ENCODE results near the gene FEZ2. TPM values are rescaled to one million over a fixed set of nuclear protein-coding genes. Genes with fewer than 3 reads are reported as not detected.
"Not testable (repeated sequence)": the region's sequence is repeated elsewhere in the genome, so short reads cannot be mapped to it uniquely, and the experiment has no call there.

FEZ2 gene
- total and polyA plus RNA-seq, 2 donors, result 28.2 to 39.9 TPM

- no peak for DNase-seq (ENCODE audit: low read depth in 6 of 9, low spot score in 9 of 9)
- H3K9me3 ChIP-seq (ENCODE audit: control insufficient read depth in 2 of 2, insufficient read depth in 1 of 2, low read length in 1 of 2), result no peaks in the 10 kb centered on the region
- no peaks in the 10 kb centered on the region for H3K4me1 ChIP-seq (ENCODE audit: control insufficient read depth in 2 of 2, insufficient read depth in 2 of 2, low read length in 2 of 2)
- H3K36me3 ChIP-seq (ENCODE audit: control insufficient read depth in 2 of 2, insufficient read depth in 2 of 2, low read length in 1 of 2), result no peaks in the 10 kb centered on the region
- H3K27me3 ChIP-seq (ENCODE audit: control insufficient read depth in 2 of 2, insufficient read depth in 1 of 2, low read length in 1 of 2), result no peaks in the 10 kb centered on the region
- no peak overlapping the region for H3K27ac ChIP-seq (ENCODE audit: low read depth in 1 of 2, low read length in 1 of 2)
- H3K4me3 ChIP-seq (ENCODE audit: low read length in 2 of 2), result no peak overlapping the region
Observed at GRCh38 chr2:36616947-36617346, 19.0 kb upstream of the FEZ2 start.

- H3K4me3 ChIP-seq (ENCODE audit: low read length in 2 of 2), result no peak overlapping the region
- H3K36me3 ChIP-seq (ENCODE audit: control insufficient read depth in 2 of 2, insufficient read depth in 2 of 2, low read length in 1 of 2), result no peaks in the 10 kb centered on the region
- no peaks in the 10 kb centered on the region for H3K27me3 ChIP-seq (ENCODE audit: control insufficient read depth in 2 of 2, insufficient read depth in 1 of 2, low read length in 1 of 2)
- H3K4me1 ChIP-seq (ENCODE audit: control insufficient read depth in 2 of 2, insufficient read depth in 2 of 2, low read length in 2 of 2), result no peaks in the 10 kb centered on the region
- H3K27ac ChIP-seq (ENCODE audit: low read depth in 1 of 2, low read length in 1 of 2), result no peak overlapping the region
- 92% methylated on average over 6 of the region's 6 CpGs for WGBS
- DNase-seq (ENCODE audit: low read depth in 6 of 9, low spot score in 9 of 9), result no peak
- H3K9me3 ChIP-seq (ENCODE audit: control insufficient read depth in 2 of 2, insufficient read depth in 1 of 2, low read length in 1 of 2), result no peaks in the 10 kb centered on the region
Observed at GRCh38 chr2:36615222-36615621, 17.3 kb upstream of the FEZ2 start.

GRCh38 chr2:36613801-36614200 lies 15.8 kb upstream of the FEZ2 start:
- no peaks in the 10 kb centered on the region for H3K4me1 ChIP-seq (ENCODE audit: control insufficient read depth in 2 of 2, insufficient read depth in 2 of 2, low read length in 2 of 2)
- H3K27ac ChIP-seq (ENCODE audit: low read depth in 1 of 2, low read length in 1 of 2), result no peak overlapping the region
- no peaks in the 10 kb centered on the region for H3K36me3 ChIP-seq (ENCODE audit: control insufficient read depth in 2 of 2, insufficient read depth in 2 of 2, low read length in 1 of 2)
- no peak overlapping the region for H3K4me3 ChIP-seq (ENCODE audit: low read length in 2 of 2)
- DNase-seq (ENCODE audit: low read depth in 6 of 9, low spot score in 9 of 9), result no peak
- H3K9me3 ChIP-seq (ENCODE audit: control insufficient read depth in 2 of 2, insufficient read depth in 1 of 2, low read length in 1 of 2), result no peaks in the 10 kb centered on the region
- H3K27me3 ChIP-seq (ENCODE audit: control insufficient read depth in 2 of 2, insufficient read depth in 1 of 2, low read length in 1 of 2), result no peaks in the 10 kb centered on the region
- WGBS, result 95% methylated on average over 1 of the region's 1 CpG

GRCh38 chr2:36611316-36611990 lies 13.5 kb upstream of the FEZ2 start:
- Histone ChIP-seq H3K4me1 (ENCODE audit: control insufficient read depth in 2 of 2, insufficient read depth in 2 of 2, low read length in 2 of 2) (no peaks in the 10 kb centered on the region), H3K36me3 (ENCODE audit: control insufficient read depth in 2 of 2, insufficient read depth in 2 of 2, low read length in 1 of 2) (no peaks in the 10 kb centered on the region), H3K4me3 (ENCODE audit: low read length in 2 of 2) (no peak overlapping the region), H3K27ac (ENCODE audit: low read depth in 1 of 2, low read length in 1 of 2) (no peak overlapping the region), H3K27me3 (ENCODE audit: control insufficient read depth in 2 of 2, insufficient read depth in 1 of 2, low read length in 1 of 2) (no peaks in the 10 kb centered on the region), H3K9me3 (ENCODE audit: control insufficient read depth in 2 of 2, insufficient read depth in 1 of 2, low read length in 1 of 2) (no peaks in the 10 kb centered on the region)
- WGBS, result 96% methylated on average over 5 of the region's 5 CpGs
- no peak for DNase-seq (ENCODE audit: low read depth in 6 of 9, low spot score in 9 of 9)

- 97% methylated on average over 1 of the region's 1 CpG for WGBS
- no peaks in the 10 kb centered on the region for H3K4me1 ChIP-seq (ENCODE audit: control insufficient read depth in 2 of 2, insufficient read depth in 2 of 2, low read length in 2 of 2)
Observed at GRCh38 chr2:36609507-36609906, 11.5 kb upstream of the FEZ2 start.

GRCh38 chr2:36607947-36608346 lies 10.0 kb upstream of the FEZ2 start:
- H3K4me1 ChIP-seq (ENCODE audit: control insufficient read depth in 2 of 2, insufficient read depth in 2 of 2, low read length in 2 of 2), result no peaks in the 10 kb centered on the region
- WGBS, result 94% methylated on average over 3 of the region's 3 CpGs
- H3K9me3 ChIP-seq (ENCODE audit: control insufficient read depth in 2 of 2, insufficient read depth in 1 of 2, low read length in 1 of 2), result no peaks in the 10 kb centered on the region
- DNase-seq (ENCODE audit: low read depth in 6 of 9, low spot score in 9 of 9), result no peak
- no peaks in the 10 kb centered on the region for H3K36me3 ChIP-seq (ENCODE audit: control insufficient read depth in 2 of 2, insufficient read depth in 2 of 2, low read length in 1 of 2)
- H3K27me3 ChIP-seq (ENCODE audit: control insufficient read depth in 2 of 2, insufficient read depth in 1 of 2, low read length in 1 of 2), result no peaks in the 10 kb centered on the region
- H3K27ac ChIP-seq (ENCODE audit: low read depth in 1 of 2, low read length in 1 of 2), result no peak overlapping the region
- H3K4me3 ChIP-seq (ENCODE audit: low read length in 2 of 2), result no peak overlapping the region

More at GRCh38 chr2:36609507-36609906, 11.5 kb upstream of the FEZ2 start:
- Histone ChIP-seq H3K27ac (ENCODE audit: low read depth in 1 of 2, low read length in 1 of 2) (no peak overlapping the region), H3K4me3 (ENCODE audit: low read length in 2 of 2) (no peak overlapping the region), H3K9me3 (ENCODE audit: control insufficient read depth in 2 of 2, insufficient read depth in 1 of 2, low read length in 1 of 2) (no peaks in the 10 kb centered on the region), H3K36me3 (ENCODE audit: control insufficient read depth in 2 of 2, insufficient read depth in 2 of 2, low read length in 1 of 2) (no peaks in the 10 kb centered on the region), H3K27me3 (ENCODE audit: control insufficient read depth in 2 of 2, insufficient read depth in 1 of 2, low read length in 1 of 2) (no peaks in the 10 kb centered on the region)
- no peak for DNase-seq (ENCODE audit: low read depth in 6 of 9, low spot score in 9 of 9)

GRCh38 chr2:36606925-36607324 lies 9.0 kb upstream of the FEZ2 start:
- Histone ChIP-seq H3K9me3 (ENCODE audit: control insufficient read depth in 2 of 2, insufficient read depth in 1 of 2, low read length in 1 of 2) (no peaks in the 10 kb centered on the region), H3K36me3 (ENCODE audit: control insufficient read depth in 2 of 2, insufficient read depth in 2 of 2, low read length in 1 of 2) (no peaks in the 10 kb centered on the region), H3K4me3 (ENCODE audit: low read length in 2 of 2) (no peak overlapping the region), H3K27ac (ENCODE audit: low read depth in 1 of 2, low read length in 1 of 2) (no peak overlapping the region), H3K4me1 (ENCODE audit: control insufficient read depth in 2 of 2, insufficient read depth in 2 of 2, low read length in 2 of 2) (no peaks in the 10 kb centered on the region), H3K27me3 (ENCODE audit: control insufficient read depth in 2 of 2, insufficient read depth in 1 of 2, low read length in 1 of 2) (no peaks in the 10 kb centered on the region)
- WGBS, result 97% methylated on average over 3 of the region's 3 CpGs
- DNase-seq (ENCODE audit: low read depth in 6 of 9, low spot score in 9 of 9), result no peak

GRCh38 chr2:36605273-36605672 lies 7.3 kb upstream of the FEZ2 start:
- no peak overlapping the region for H3K4me3 ChIP-seq (ENCODE audit: low read length in 2 of 2)

GRCh38 chr2:36603629-36604028 lies 5.7 kb upstream of the FEZ2 start:
- DNase-seq (ENCODE audit: low read depth in 6 of 9, low spot score in 9 of 9); H3K27me3 ChIP-seq (ENCODE audit: control insufficient read depth in 2 of 2, insufficient read depth in 1 of 2, low read length in 1 of 2); H3K4me1 ChIP-seq (ENCODE audit: control insufficient read depth in 2 of 2, insufficient read depth in 2 of 2, low read length in 2 of 2); H3K27ac ChIP-seq (ENCODE audit: low read depth in 1 of 2, low read length in 1 of 2); H3K4me3 ChIP-seq (ENCODE audit: low read length in 2 of 2); H3K9me3 ChIP-seq (ENCODE audit: control insufficient read depth in 2 of 2, insufficient read depth in 1 of 2, low read length in 1 of 2); H3K36me3 ChIP-seq (ENCODE audit: control insufficient read depth in 2 of 2, insufficient read depth in 2 of 2, low read length in 1 of 2): not testable (repeated sequence)
- WGBS, result 97% methylated on average over 5 of the region's 5 CpGs

More at GRCh38 chr2:36605273-36605672, 7.3 kb upstream of the FEZ2 start:
- no peak for DNase-seq (ENCODE audit: low read depth in 6 of 9, low spot score in 9 of 9)
- no peaks in the 10 kb centered on the region for H3K36me3 ChIP-seq (ENCODE audit: control insufficient read depth in 2 of 2, insufficient read depth in 2 of 2, low read length in 1 of 2)
- no peaks in the 10 kb centered on the region for H3K27me3 ChIP-seq (ENCODE audit: control insufficient read depth in 2 of 2, insufficient read depth in 1 of 2, low read length in 1 of 2)
- no peaks in the 10 kb centered on the region for H3K4me1 ChIP-seq (ENCODE audit: control insufficient read depth in 2 of 2, insufficient read depth in 2 of 2, low read length in 2 of 2)
- H3K27ac ChIP-seq (ENCODE audit: low read depth in 1 of 2, low read length in 1 of 2), result no peak overlapping the region
- no peaks in the 10 kb centered on the region for H3K9me3 ChIP-seq (ENCODE audit: control insufficient read depth in 2 of 2, insufficient read depth in 1 of 2, low read length in 1 of 2)
